Neural cell (in vitro differentiated cells): ENCODE results near the gene KRTAP4-11. TPM values are rescaled to one million over a fixed set of nuclear protein-coding genes. Genes with fewer than 3 reads are reported as not detected.
"Not testable (repeated sequence)": the region's sequence is repeated elsewhere in the genome, so short reads cannot be mapped to it uniquely, and the experiment has no call there.

ENCODE experiments used
- H2AFZ ChIP-seq: fragments of 200-600, 300-800 bp; sonication (generic), shearing (Covaris generic); 2 replicates; pipeline ENCODE4 v1.6.0; 2014; ENCODE audit warnings: low read depth, mild to moderate bottlenecking, antibody characterized with exemption, low read length, moderate library complexity
- H3F3A ChIP-seq: fragments of 200-600 bp; shearing (Covaris generic); 2 replicates; pipeline ENCODE4 v1.6.1; 2016; ENCODE audit warnings: mild to moderate bottlenecking, moderate library complexity, mixed read lengths, antibody characterized with exemption, low read length; ENCODE audit not compliant: insufficient read depth, poor library complexity, severe bottlenecking
- H3K27ac ChIP-seq: fragments of 200-600, 300-800 bp; sonication (generic), shearing (Covaris generic); 2 replicates; pipeline ENCODE4 v1.5.1; 2014; ENCODE audit warnings: mild to moderate bottlenecking, low read length, moderate library complexity
- H3K27me3 ChIP-seq: fragments of 300-800, 200-600 bp; sonication (generic), shearing (Covaris generic); 2 replicates; pipeline ENCODE4 v1.6.0; 2014; ENCODE audit warnings: mild to moderate bottlenecking, low read depth, low read length, moderate library complexity; ENCODE audit not compliant: insufficient read depth
- H3K36me3 ChIP-seq: fragments of 300-800, 200-600 bp; sonication (generic), shearing (Covaris generic); 2 replicates; pipeline ENCODE4 v1.5.1; 2014; ENCODE audit warnings: mild to moderate bottlenecking, antibody characterized with exemption, low read length, moderate library complexity; ENCODE audit not compliant: insufficient read depth
- H3K4me2 ChIP-seq: fragments of 300-800, 200-600 bp; sonication (generic), shearing (Covaris generic); 2 replicates; pipeline ENCODE4 v1.6.0; 2014; ENCODE audit warnings: mild to moderate bottlenecking, low read length
- H3K4me3 ChIP-seq: fragments of 300-800, 200-600 bp; sonication (generic), shearing (Covaris generic); 2 replicates; pipeline ENCODE4 v1.5.1; 2014; ENCODE audit warnings: mild to moderate bottlenecking, low read length, moderate library complexity
- H3K79me2 ChIP-seq: fragments of 200-600 bp; shearing (Covaris generic); replicated peaks from 2 replicates; pipeline ENCODE4 v1.6.0; 2014; ENCODE audit warnings: mild to moderate bottlenecking, low read length, moderate library complexity; ENCODE audit not compliant: insufficient read depth
- H3K9ac ChIP-seq: fragments of 300-800, 200-600 bp; sonication (generic), shearing (Covaris generic); 2 replicates; pipeline ENCODE4 v1.6.1; 2016; ENCODE audit warnings: mild to moderate bottlenecking, low read length, mixed read lengths
- H3K9me2 ChIP-seq: fragments of 200-600 bp; shearing (Covaris generic); 2 replicates; pipeline ENCODE4 v1.6.1; 2016; ENCODE audit warnings: mild to moderate bottlenecking, low read length, mixed read lengths; ENCODE audit not compliant: insufficient read depth
- H3K9me3 ChIP-seq: fragments of 200-600, 300-800 bp; sonication (generic), shearing (Covaris generic); 2 replicates; pipeline ENCODE4 v1.6.1; 2016; ENCODE audit warnings: mild to moderate bottlenecking, mixed run types, low read length, moderate library complexity, mixed read lengths
- H4K20me1 ChIP-seq: fragments of 200-600 bp; shearing (Covaris generic); 2 replicates; pipeline ENCODE4 v1.6.1; 2016; ENCODE audit warnings: mild to moderate bottlenecking, mixed run types; ENCODE audit not compliant: insufficient read depth
- CTCF ChIP-seq: fragments of 450-650 bp; IDR thresholded peaks from 2 replicates; pipeline ENCODE4 v1.5.1; 2014; ENCODE audit warnings: antibody characterized with exemption, mild to moderate bottlenecking, moderate library complexity; ENCODE audit not compliant: poor library complexity, severe bottlenecking
- EP300 ChIP-seq: fragments of 450-650 bp; conservative IDR thresholded peaks from 2 replicates; pipeline ENCODE4 v1.6.1; 2014; ENCODE audit warnings: antibody characterized with exemption, mild to moderate bottlenecking, moderate library complexity; ENCODE audit not compliant: poor library complexity, severe bottlenecking
- EZH2 ChIP-seq: fragments of 200-600, 300-800 bp; shearing (Covaris generic), sonication (generic); IDR thresholded peaks from 2 replicates; pipeline ENCODE4 v1.6.1; 2014; ENCODE audit warnings: antibody characterized with exemption, low read length, borderline replicate concordance, mild to moderate bottlenecking; ENCODE audit not compliant: insufficient read depth, poor library complexity, severe bottlenecking
- MXI1 ChIP-seq: fragments of 450-650 bp; conservative IDR thresholded peaks from 2 replicates; pipeline ENCODE4 v1.6.1; 2014; ENCODE audit warnings: antibody characterized with exemption, mild to moderate bottlenecking; ENCODE audit not compliant: poor library complexity, severe bottlenecking
- POLR2AphosphoS5 ChIP-seq: IDR thresholded peaks from 2 replicates; pipeline ENCODE4 v1.6.1; 2012
- RAD21 ChIP-seq: fragments of 450-650 bp; conservative IDR thresholded peaks from 2 replicates; pipeline ENCODE4 v1.6.1; 2014; ENCODE audit warnings: antibody characterized with exemption, mild to moderate bottlenecking, moderate library complexity
- REST ChIP-seq: IDR thresholded peaks from 2 replicates; pipeline ENCODE4 v1.6.1; 2012; ENCODE audit warnings: borderline replicate concordance
- SMC3 ChIP-seq: fragments of 450-650 bp; conservative IDR thresholded peaks from 2 replicates; pipeline ENCODE4 v1.6.1; 2014; ENCODE audit warnings: antibody characterized with exemption, mild to moderate bottlenecking, moderate library complexity; ENCODE audit not compliant: poor library complexity
- TAF1 ChIP-seq: IDR thresholded peaks from 2 replicates; pipeline ENCODE4 v1.6.1; 2012; ENCODE audit warnings: low read depth
- polyA plus RNA-seq: library from polyadenylated mRNA; depleted of rRNA; stranded (reverse); fragments of >200 nt; gene quantifications from 2 replicates; pipeline ENCODE4 v1.2.3, GENCODE V29; 2014

KRTAP4-11 gene
- polyA plus RNA-seq, 1 donor from 2014 or later, result not detected

- Histone ChIP-seq H2AFZ (no peak overlapping the region), H3K27ac (no peak overlapping the region), H3K9me2 (no peaks in the 10 kb centered on the region), H3K9me3 (no peaks in the 10 kb centered on the region), H3K79me2 (no peaks in the 10 kb centered on the region), H4K20me1 (no peaks in the 10 kb centered on the region), H3K27me3 (no peaks in the 10 kb centered on the region), H3K36me3 (no peaks in the 10 kb centered on the region), H3K4me2 (no peak overlapping the region), H3K4me3 (no peak overlapping the region), H3K9ac (no peak overlapping the region), H3F3A (no peaks in the 10 kb centered on the region)
- TF ChIP-seq REST, result no peak
- no peak for TF ChIP-seq POLR2AphosphoS5
- no peak for TF ChIP-seq MXI1
- no peak for TF ChIP-seq TAF1
- TF ChIP-seq SMC3, result no peak
- TF ChIP-seq RAD21, result no peak
- TF ChIP-seq EZH2, result no peak
- no peak for TF ChIP-seq CTCF
- TF ChIP-seq EP300, result no peak
These were observed 6.9 kb upstream of the KRTAP4-11 start for GRCh38 chr17:41125064-41125463.

- H3K9me2 ChIP-seq, H3K79me2 ChIP-seq, H2AFZ ChIP-seq, H3K27me3 ChIP-seq, H3F3A ChIP-seq, H3K27ac ChIP-seq, H4K20me1 ChIP-seq, H3K4me3 ChIP-seq, H3K9me3 ChIP-seq, H3K4me2 ChIP-seq, H3K9ac ChIP-seq, H3K36me3 ChIP-seq: not testable (repeated sequence)
These were observed 5.8 kb upstream of the KRTAP4-11 start, which contains the start of gene KRTAP4-12 for GRCh38 chr17:41123991-41124371. Gene KRTAP4-12 (minus strand): TSS chr17:41124182. CDS start chr17:41124122, 60 bp downstream.

GRCh38 chr17:41123292-41123990 is 5.3 kb upstream of the KRTAP4-11 start:
- not testable (repeated sequence) for H3K9me3 ChIP-seq, H3K4me2 ChIP-seq, H3K9ac ChIP-seq, H3K9me2 ChIP-seq, H2AFZ ChIP-seq, H4K20me1 ChIP-seq, H3K4me3 ChIP-seq, H3K79me2 ChIP-seq, H3K27ac ChIP-seq, H3K36me3 ChIP-seq, H3F3A ChIP-seq, H3K27me3 ChIP-seq
